ENCODE results near the gene ST7.
"Not testable (repeated sequence)": the region's sequence is repeated elsewhere in the genome, so short reads cannot be mapped to it uniquely, and the experiment has no call there.

DNA sequence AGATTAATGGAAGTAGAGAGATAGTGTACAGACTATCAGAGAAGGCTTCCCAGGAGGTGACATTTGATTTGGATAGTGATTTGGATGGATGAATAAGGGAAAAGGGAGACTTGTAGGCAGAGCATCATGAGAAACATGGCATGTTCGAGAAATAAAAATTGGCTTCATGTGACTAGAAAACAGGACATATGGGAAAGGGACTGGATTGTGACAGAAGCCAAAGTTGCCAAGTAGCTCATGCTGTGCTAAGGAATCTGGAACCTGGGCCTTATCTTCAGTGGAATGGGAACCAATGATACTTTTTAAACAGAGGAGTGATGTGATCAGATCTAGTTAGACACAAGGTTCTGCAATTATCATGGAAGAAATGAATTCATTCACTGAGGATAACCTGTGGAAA lies 168.7 kb downstream of the ST7 start:
- TF ChIP-seq, protein P1, sequence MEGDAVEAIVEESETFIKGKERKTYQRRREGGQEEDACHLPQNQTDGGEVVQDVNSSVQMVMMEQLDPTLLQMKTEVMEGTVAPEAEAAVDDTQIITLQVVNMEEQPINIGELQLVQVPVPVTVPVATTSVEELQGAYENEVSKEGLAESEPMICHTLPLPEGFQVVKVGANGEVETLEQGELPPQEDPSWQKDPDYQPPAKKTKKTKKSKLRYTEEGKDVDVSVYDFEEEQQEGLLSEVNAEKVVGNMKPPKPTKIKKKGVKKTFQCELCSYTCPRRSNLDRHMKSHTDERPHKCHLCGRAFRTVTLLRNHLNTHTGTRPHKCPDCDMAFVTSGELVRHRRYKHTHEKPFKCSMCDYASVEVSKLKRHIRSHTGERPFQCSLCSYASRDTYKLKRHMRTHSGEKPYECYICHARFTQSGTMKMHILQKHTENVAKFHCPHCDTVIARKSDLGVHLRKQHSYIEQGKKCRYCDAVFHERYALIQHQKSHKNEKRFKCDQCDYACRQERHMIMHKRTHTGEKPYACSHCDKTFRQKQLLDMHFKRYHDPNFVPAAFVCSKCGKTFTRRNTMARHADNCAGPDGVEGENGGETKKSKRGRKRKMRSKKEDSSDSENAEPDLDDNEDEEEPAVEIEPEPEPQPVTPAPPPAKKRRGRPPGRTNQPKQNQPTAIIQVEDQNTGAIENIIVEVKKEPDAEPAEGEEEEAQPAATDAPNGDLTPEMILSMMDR (IDR thresholded peaks at IDR 0.05; ENCODE audit: insufficient read depth, low read depth, low read length): not testable (repeated sequence)
- TF ChIP-seq EZH2 (IDR thresholded peaks at IDR 0.05; ENCODE audit: insufficient read depth, low read length): not testable (repeated sequence)
